PC-3 (cell line): ENCODE results near the gene DPYSL4. TPM values are rescaled to one million over a fixed set of nuclear protein-coding genes. Genes with fewer than 3 reads are reported as not detected.

ENCODE experiments used
- ATAC-seq: fragments of 200-7000 bp; cut with Tn5 transposase; 2 replicates; pipeline ENCODE4 v1.9.1; 2020; ENCODE audit warnings: mild to moderate bottlenecking, moderate library complexity
- BruUV-seq: library from RNA; stranded (reverse); fragments of 400-500 nt; replicated peaks from 2 replicates; lab custom pipeline; 2021; lab: Mats Ljungman, UMichigan
- CTCF ChIA-PET: fragments of 300-600 bp; sonication (Branson Sonifier 250); formaldehyde crosslinking; loops from one replicate; lab custom pipeline; 2022; ENCODE audit warnings: antibody characterized with exemption; lab: Charles Lee
- POLR2A ChIA-PET: fragments of 300-600 bp; sonication (Branson Sonifier 250); formaldehyde crosslinking; loops from one replicate; lab custom pipeline; 2022; ENCODE audit warnings: antibody characterized with exemption; ENCODE audit not compliant: unreplicated experiment; lab: Charles Lee
- DNase-seq: peaks from one replicate; pipeline ENCODE4 v3.0.0-alpha.2; 2015
- H2AFZ ChIP-seq: fragments of 300-600 bp; sonication (generic); 2 replicates; pipeline ENCODE4 v1.6.0; 2016; ENCODE audit warnings: antibody characterized with exemption, low read length
- H3F3A ChIP-seq: fragments of 300-600 bp; sonication (generic); one replicate; pipeline ENCODE4 v1.6.0; 2017; ENCODE audit warnings: antibody characterized with exemption, low read length, control low read depth, mild to moderate bottlenecking; ENCODE audit not compliant: unreplicated experiment
- H3K27ac ChIP-seq: fragments of 300-600 bp; sonication (generic); 2 replicates; pipeline ENCODE4 v1.5.1; 2016; ENCODE audit warnings: mild to moderate bottlenecking, low read length
- H3K27me3 ChIP-seq: fragments of 300-600 bp; sonication (generic); 2 replicates; pipeline ENCODE4 v1.6.1; 2016; ENCODE audit warnings: low read length, mixed read lengths
- H3K36me3 ChIP-seq: fragments of 300-600 bp; sonication (generic); 2 replicates; pipeline ENCODE4 v1.6.1; 2016; ENCODE audit warnings: low read depth, mixed run types, low read length, mixed read lengths
- H3K4me1 ChIP-seq: fragments of 300-600 bp; sonication (generic); 2 replicates; pipeline ENCODE4 v1.5.1; 2016; ENCODE audit warnings: low read length; ENCODE audit not compliant: insufficient read depth
- H3K4me2 ChIP-seq: fragments of 300-600 bp; sonication (generic); 2 replicates; pipeline ENCODE4 v1.6.0; 2016; ENCODE audit warnings: low read length
- H3K4me3 ChIP-seq: fragments of 300-600 bp; sonication (generic); 2 replicates; pipeline ENCODE4 v1.5.1; 2016; ENCODE audit warnings: mild to moderate bottlenecking, low read length, mixed read lengths
- H3K79me2 ChIP-seq: fragments of 300-600 bp; sonication (generic); 2 replicates; pipeline ENCODE4 v1.6.1; 2017; ENCODE audit warnings: low read length, mixed read lengths
- H3K9ac ChIP-seq: fragments of 300-600 bp; sonication (generic); 2 replicates; pipeline ENCODE4 v1.6.0; 2016; ENCODE audit warnings: mild to moderate bottlenecking, low read length
- H3K9me2 ChIP-seq: fragments of 300-600 bp; sonication (generic); replicated peaks from 2 replicates; pipeline ENCODE4 v1.6.1; 2016; ENCODE audit warnings: mixed run types, low read length, mixed read lengths
- H3K9me3 ChIP-seq: fragments of 300-600 bp; sonication (generic); 2 replicates; pipeline ENCODE4 v1.6.1; 2016; ENCODE audit warnings: low read length, mixed read lengths
- H4K20me1 ChIP-seq: fragments of 300-600 bp; sonication (generic); 2 replicates; pipeline ENCODE4 v1.6.1; 2016; ENCODE audit warnings: low read length, mixed read lengths
- CTCF ChIP-seq: fragments of 300-600 bp; sonication (generic); conservative IDR thresholded peaks from 2 replicates; pipeline ENCODE4 v1.5.1; 2017; ENCODE audit warnings: antibody characterized with exemption, low read depth, mild to moderate bottlenecking, low read length
- EZH2 ChIP-seq: fragments of 300-600 bp; sonication (generic); IDR thresholded peaks from one replicate; pipeline ENCODE4 v1.6.1; 2017; ENCODE audit warnings: antibody characterized with exemption, mild to moderate bottlenecking, low read length; ENCODE audit not compliant: unreplicated experiment
- EZH2phosphoT487 ChIP-seq: fragments of 300-600 bp; sonication (generic); IDR thresholded peaks from 2 replicates; pipeline ENCODE4 v1.6.1; 2018; ENCODE audit warnings: mild to moderate bottlenecking, antibody characterized with exemption, low read length, borderline replicate concordance
- intact Hi-C: fragments of 100-400 bp; cut with micrococcal nuclease; formaldehyde crosslinking; loops from 2 replicates; pipeline ENCODE4 v1.9.0; 2023
- total RNA-seq: library from RNA; depleted of rRNA; stranded (reverse); fragments of >200 nt; gene quantifications from 2 replicates; pipeline ENCODE4 v1.2.3, GENCODE V29; 2014

The DPYSL4 gene
- total RNA-seq, 1 experiment from 2014 or later = 10.2 TPM

DNA sequence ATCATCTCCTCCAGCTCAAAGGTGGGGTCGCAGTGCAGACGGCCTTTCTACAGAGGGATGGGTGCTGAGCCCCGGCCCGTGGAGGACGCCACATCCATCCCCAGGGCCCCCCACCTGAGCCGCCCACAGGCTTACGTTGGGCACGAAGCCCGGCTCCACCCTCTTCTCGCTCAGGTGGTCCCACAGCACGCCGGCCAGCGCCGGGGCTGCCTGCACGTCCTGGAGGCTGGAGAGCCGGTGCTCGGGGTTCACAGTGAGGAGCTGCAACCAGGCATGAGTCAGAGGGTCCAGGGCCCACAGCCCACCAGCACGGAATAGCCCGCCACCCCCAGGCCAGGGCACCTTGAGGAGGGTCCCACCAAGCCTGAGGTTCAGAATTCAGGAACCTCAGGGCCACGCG, 36.0 kb downstream of the DPYSL4 start:
- Histone ChIP-seq H3K4me2 (no peak overlapping the region), H3K4me1 (no peaks in the 10 kb centered on the region), H3K27ac (no peak overlapping the region), H3K9me3 (no peaks in the 10 kb centered on the region), H3K79me2 (no peaks in the 10 kb centered on the region), H3K4me3 (no peak overlapping the region), H3K9ac (no peak overlapping the region), H4K20me1 (no peaks in the 10 kb centered on the region), H2AFZ (no peak overlapping the region), H3K27me3 (no peaks in the 10 kb centered on the region), H3F3A (no peaks in the 10 kb centered on the region), H3K36me3 (no peaks in the 10 kb centered on the region; the same call in 1 of the 2 replicates), H3K9me2 (no peaks in the 10 kb centered on the region)
- CTCF ChIA-PET = no interaction called here
- TF ChIP-seq EZH2 = no peak
- no peak for TF ChIP-seq EZH2phosphoT487
- no peak for TF ChIP-seq CTCF
- intact Hi-C loops = loop anchor here (5.0 kb wide), 1 partner anchor 230 kb away; no protein-coding TSS in a partner anchor
- DNase-seq (no peak), ATAC-seq (no peak)
- no TSS peak for BruUV-seq
- POLR2A ChIA-PET = interaction anchor here (0.6 kb wide), 1 partner anchor 1167 kb away, joined by 3 read pairs; no protein-coding TSS in a partner anchor

DNA sequence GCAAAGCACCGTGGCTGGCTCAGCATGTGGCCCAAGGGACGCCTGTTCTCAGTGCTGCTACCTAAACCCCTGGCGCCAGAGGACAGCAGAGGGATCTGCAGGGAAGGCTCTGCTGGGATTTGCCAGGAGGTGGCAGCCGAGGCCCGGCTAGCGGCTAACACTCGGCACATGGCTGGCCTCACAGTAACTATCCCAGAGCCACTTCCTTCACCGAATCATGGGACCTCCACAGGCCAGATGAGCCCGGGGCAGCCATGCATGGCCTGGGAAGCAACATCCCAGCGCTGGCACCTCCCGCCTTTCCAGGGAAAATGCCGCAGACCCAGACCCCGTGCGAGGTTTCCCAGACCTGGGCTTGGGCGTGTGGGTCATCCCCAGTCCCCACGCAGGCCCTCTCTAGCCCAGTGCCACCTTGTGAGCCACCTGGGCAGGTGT, 36.4 kb downstream of the DPYSL4 start:
- no peaks in the 10 kb centered on the region for H3K9me2 ChIP-seq
- H3K4me1 ChIP-seq = no peaks in the 10 kb centered on the region
- ChIA-PET CTCF (no interaction called here), POLR2A (interaction anchor here (0.6 kb wide), 1 partner anchor 1167 kb away, joined by 3 read pairs; no protein-coding TSS in a partner anchor)
- no peak overlapping the region for H3K9ac ChIP-seq
- no peaks in the 10 kb centered on the region for H3K79me2 ChIP-seq
- intact Hi-C loops = loop anchor here (5.0 kb wide), 1 partner anchor 229 kb away; no protein-coding TSS in a partner anchor
- ATAC-seq (peak; percentile 98), DNase-seq (peak; percentile 73)
- BruUV-seq = no TSS peak
- no peaks in the 10 kb centered on the region for H3K9me3 ChIP-seq
- H3K4me3 ChIP-seq = no peak overlapping the region
- no peaks in the 10 kb centered on the region for H3F3A ChIP-seq
- H3K27me3 ChIP-seq = no peaks in the 10 kb centered on the region
- no peaks in the 10 kb centered on the region; the same call in 1 of the 2 replicates for H3K36me3 ChIP-seq
- H2AFZ ChIP-seq = peak overlapping the region; percentile 74
- H4K20me1 ChIP-seq = no peaks in the 10 kb centered on the region
- H3K27ac ChIP-seq = no peak overlapping the region
- no peak overlapping the region for H3K4me2 ChIP-seq
- TF ChIP-seq EZH2phosphoT487 = no peak
- no peak for TF ChIP-seq EZH2
- peak; percentile 89 for TF ChIP-seq CTCF

DNA sequence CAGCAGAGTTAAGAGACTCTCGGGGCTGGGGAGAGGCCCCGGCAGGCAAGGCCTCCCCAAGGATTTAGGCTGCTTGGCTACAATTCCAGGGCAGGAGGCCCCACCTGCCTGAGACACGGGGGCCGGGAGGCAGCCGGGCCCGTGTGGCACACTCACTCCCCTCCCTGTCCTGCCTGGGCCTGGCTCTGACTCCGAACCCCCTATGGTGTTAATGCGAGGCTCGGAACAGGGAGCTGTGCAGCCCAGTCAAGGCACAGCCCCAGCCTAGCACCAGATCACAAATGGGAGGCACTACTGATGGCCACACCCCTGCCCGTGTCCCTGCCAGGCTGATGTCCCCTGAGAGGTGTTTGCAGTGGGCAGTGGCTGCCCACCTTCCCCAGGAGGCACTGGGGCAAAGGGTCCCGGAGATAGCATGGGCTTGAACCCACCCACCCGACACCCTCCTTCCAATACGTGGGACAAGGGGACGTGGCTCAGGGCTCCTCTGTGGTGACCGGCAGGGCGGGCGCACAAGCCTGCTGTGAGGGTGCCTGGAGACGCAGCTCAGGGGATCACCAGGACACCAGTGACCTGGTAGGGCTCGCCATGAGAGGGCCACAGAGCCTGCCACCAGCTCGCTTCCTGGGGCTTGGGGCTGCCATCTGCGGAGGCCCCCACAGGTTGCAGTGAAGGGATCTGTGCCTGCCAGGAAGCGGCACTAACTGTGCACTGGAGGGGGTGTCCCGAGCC, 37.0 kb downstream of the DPYSL4 start:
- Histone ChIP-seq H3K9ac (no peak overlapping the region), H3K27ac (no peak overlapping the region), H3K9me3 (no peaks in the 10 kb centered on the region), H3K4me3 (no peak overlapping the region), H3K9me2 (no peaks in the 10 kb centered on the region), H3K36me3 (no peaks in the 10 kb centered on the region), H3K27me3 (no peaks in the 10 kb centered on the region), H3K79me2 (no peaks in the 10 kb centered on the region), H3K4me1 (no peaks in the 10 kb centered on the region), H2AFZ (peak overlapping the region; percentile 74), H3K4me2 (no peak overlapping the region), H3F3A (no peaks in the 10 kb centered on the region), H4K20me1 (no peaks in the 10 kb centered on the region)
- intact Hi-C loops = loop anchor here (5.0 kb wide), 1 partner anchor 229 kb away; no protein-coding TSS in a partner anchor
- ChIA-PET POLR2A (no interaction called here), CTCF (interaction anchor here (0.6 kb wide), 1 partner anchor 42 kb away, joined by 3 read pairs; no protein-coding TSS in a partner anchor)
- ATAC-seq (peak; percentile 25; the same call in 1 of the 2 replicates), DNase-seq (no peak)
- no TSS peak for BruUV-seq
- TF ChIP-seq CTCF (no peak), EZH2 (no peak), EZH2phosphoT487 (no peak)
